OCI-LY7 (cell line): ENCODE data around the gene F3.

Experiments
- CTCF ChIP-seq: fragments of 200-600 bp; sonication (generic); conservative IDR thresholded peaks from 2 replicates; pipeline ENCODE4 v1.5.1; 2014; ENCODE audit warnings: mild to moderate bottlenecking, antibody characterized with exemption, low read length, moderate library complexity, mixed read lengths
- EZH2phosphoT487 ChIP-seq: fragments of 200-600 bp; sonication (generic); IDR thresholded peaks from 2 replicates; pipeline ENCODE4 v1.6.1; 2018; ENCODE audit warnings: low read depth, borderline replicate concordance, mild to moderate bottlenecking, mixed run types, antibody characterized with exemption, low read length, moderate library complexity, mixed read lengths

- TF ChIP-seq CTCF (no peak), EZH2phosphoT487 (no peak)
These were observed 4.3 kb downstream of the F3 start for GRCh38 chr1:94537254-94537653.
